ENCODE data around the gene KIRREL3. TPM values are rescaled to one million over a fixed set of nuclear protein-coding genes. Genes with fewer than 3 reads are reported as not detected.
A peak's percentile ranks its signal among the peaks of the same experiment; 100 is the strongest.

The KIRREL3 gene
- total and polyA plus RNA-seq, 2 of the 4 experiments (the other 2 are of a cell fraction), result 10.9 to 15.9 TPM

GRCh38 chr11:126999366-126999765 is 1.2 kb downstream of the KIRREL3 start:
- Histone ChIP-seq H2AFZ (replicated peaks; ENCODE audit: low read length, poor library complexity) (peak overlapping the region; percentile 2), H2BK20ac (ENCODE audit: low read depth, low read length) (peak overlapping the region; percentile 48; the same call in 1 of the 2 replicates), H3K4me1 (ENCODE audit: control insufficient read depth, insufficient read depth, low read length) (peaks cover 25% of the 10 kb centered on the region), H3K79me1 (ENCODE audit: low read depth in 1 of 2, low read length in 2 of 2) (peaks cover 23 to 62% of the 10 kb centered on the region in 2 experiments), H3K14ac (replicated peaks; ENCODE audit: low read depth, low read length) (peak overlapping the region; percentile 64; the same call in 1 of the 2 replicates), H3K56ac (ENCODE audit: extremely low read depth, insufficient read depth, low read length) (no peak overlapping the region; the same call in 1 of the 2 replicates), H4K20me1 (ENCODE audit: insufficient read depth, low read length) (no peaks in the 10 kb centered on the region), H4K5ac (ENCODE audit: low read depth, low read length) (no peak overlapping the region), H3K4me3 (ENCODE audit: insufficient read depth, low read depth, low read length) (peak overlapping the region; percentile 88; the same call in 1 of the 2 replicates), H3K9me3 (ENCODE audit: control insufficient read depth, insufficient read depth, low read length) (no peaks in the 10 kb centered on the region), H3K23ac (ENCODE audit: low read depth, low read length) (peak overlapping the region; percentile 84), H3K18ac (ENCODE audit: low read depth, low read length) (0 out of 2 replicates have a peak overlapping the region, but pooled peaks have one; percentile 10), H2AK9ac (replicated peaks; ENCODE audit: low read depth, low read length, poor library complexity) (peak overlapping the region; percentile 52), H2BK5ac (ENCODE audit: low read depth, low read length, poor library complexity, severe bottlenecking) (no peak overlapping the region), H2BK120ac (ENCODE audit: low read depth, low read length) (peak overlapping the region; percentile 16; the same call in 1 of the 2 replicates), H4K8ac (ENCODE audit: low read depth in 2 of 2, low read length in 2 of 2) (peak overlapping the region in 1 of 2 experiments; percentile 24; a peak in 2 of 4 replicates), H2AK5ac (ENCODE audit: low read depth, low read length) (no peak overlapping the region), H2BK15ac (ENCODE audit: low read depth, low read length) (no peak overlapping the region; the same call in 2 of the 3 replicates), H3K27me3 (ENCODE audit: control insufficient read depth, insufficient read depth, low read length) (peaks cover 2% of the 10 kb centered on the region; the same call in 1 of the 2 replicates), H3K4me2 (ENCODE audit: low read depth, low read length) (peak overlapping the region; percentile 93), H3K4ac (ENCODE audit: low read depth, low read length) (peak overlapping the region; percentile 44; the same call in 1 of the 2 replicates), H3K9me1 (ENCODE audit: insufficient read depth, low read length) (peaks cover 23% of the 10 kb centered on the region), H3K36me3 (ENCODE audit: control insufficient read depth, insufficient read depth, low read length) (no peaks in the 10 kb centered on the region), H3K9ac (ENCODE audit: low read depth, low read length) (peak overlapping the region; percentile 71; the same call in 1 of the 2 replicates), H3K27ac (ENCODE audit: insufficient read depth, low read length) (no peak overlapping the region), H4K91ac (ENCODE audit: insufficient read depth, low read depth, low read length) (peak overlapping the region; percentile 26)
- TF ChIP-seq SMC3 (IDR thresholded peaks at IDR 0.05; ENCODE audit: low read depth, low read length), result no peak
- no peak for TF ChIP-seq CTCF (conservative IDR thresholded peaks at IDR 0.05; ENCODE audit: low read depth, low read length)
- TF ChIP-seq FOS (IDR thresholded peaks at IDR 0.05; ENCODE audit: low read depth, low read length), result no peak
- TF ChIP-seq BHLHE40 (IDR thresholded peaks at IDR 0.05; ENCODE audit: low read depth, low read length), result no peak
- TF ChIP-seq CHD1 (IDR thresholded peaks at IDR 0.05; ENCODE audit: low read depth, low read length), result no peak
- TF ChIP-seq ELK1 (IDR thresholded peaks at IDR 0.05; ENCODE audit: borderline replicate concordance, low read depth, low read length), result no peak
- TF ChIP-seq CEBPB (IDR thresholded peaks at IDR 0.05; ENCODE audit: low read depth, low read length), result no peak
- no peak for TF ChIP-seq POLR2A (IDR thresholded peaks at IDR 0.05; ENCODE audit: low read depth, low read length)
- CTCF ChIA-PET, result interaction anchor here (1.0 to 1.5 kb wide), 2 partner anchors 209 to 223 kb away, joined by 3 to 4 read pairs; no protein-coding TSS in a partner anchor
- no TSS peak for BruUV-seq (replicated peaks)
- dilution Hi-C loops (cut with HindIII; ENCODE audit: low sequenced_read_pairs, unreplicated experiment), result no loop called here
- no peak for DNase-seq
- ATAC-seq (ENCODE audit: low read depth), result no peak
- WGBS, 2 experiments (ENCODE audit: extremely low coverage in 2 of 2, insufficient read length in 1 of 2), result 51% methylated on average over 3 of the region's 5 CpGs; no CpG with 5 or more reads in 1 of the 2 experiments
- POLR2A ChIA-PET (ENCODE audit: unreplicated experiment), result no interaction called here
- in situ Hi-C loops (cut with MboI; ENCODE audit: low sequenced_read_pairs), result loop anchor here (10.0 to 25.0 kb wide), 2 partner anchors 562 to 695 kb away; partner anchors contain the start of gene DCPS
- intact Hi-C loops (cut with micrococcal nuclease), result loop anchor here (10.0 kb wide), 1 partner anchor 205 kb away; no protein-coding TSS in a partner anchor

All from IMR-90 (cell line).